Measurements from ENCODE around the gene GHRL.
A peak's percentile ranks its signal among the peaks of the same experiment; 100 is the strongest.

The GHRL gene, protein sequence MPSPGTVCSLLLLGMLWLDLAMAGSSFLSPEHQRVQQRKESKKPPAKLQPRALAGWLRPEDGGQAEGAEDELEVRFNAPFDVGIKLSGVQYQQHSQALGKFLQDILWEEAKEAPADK

DNA sequence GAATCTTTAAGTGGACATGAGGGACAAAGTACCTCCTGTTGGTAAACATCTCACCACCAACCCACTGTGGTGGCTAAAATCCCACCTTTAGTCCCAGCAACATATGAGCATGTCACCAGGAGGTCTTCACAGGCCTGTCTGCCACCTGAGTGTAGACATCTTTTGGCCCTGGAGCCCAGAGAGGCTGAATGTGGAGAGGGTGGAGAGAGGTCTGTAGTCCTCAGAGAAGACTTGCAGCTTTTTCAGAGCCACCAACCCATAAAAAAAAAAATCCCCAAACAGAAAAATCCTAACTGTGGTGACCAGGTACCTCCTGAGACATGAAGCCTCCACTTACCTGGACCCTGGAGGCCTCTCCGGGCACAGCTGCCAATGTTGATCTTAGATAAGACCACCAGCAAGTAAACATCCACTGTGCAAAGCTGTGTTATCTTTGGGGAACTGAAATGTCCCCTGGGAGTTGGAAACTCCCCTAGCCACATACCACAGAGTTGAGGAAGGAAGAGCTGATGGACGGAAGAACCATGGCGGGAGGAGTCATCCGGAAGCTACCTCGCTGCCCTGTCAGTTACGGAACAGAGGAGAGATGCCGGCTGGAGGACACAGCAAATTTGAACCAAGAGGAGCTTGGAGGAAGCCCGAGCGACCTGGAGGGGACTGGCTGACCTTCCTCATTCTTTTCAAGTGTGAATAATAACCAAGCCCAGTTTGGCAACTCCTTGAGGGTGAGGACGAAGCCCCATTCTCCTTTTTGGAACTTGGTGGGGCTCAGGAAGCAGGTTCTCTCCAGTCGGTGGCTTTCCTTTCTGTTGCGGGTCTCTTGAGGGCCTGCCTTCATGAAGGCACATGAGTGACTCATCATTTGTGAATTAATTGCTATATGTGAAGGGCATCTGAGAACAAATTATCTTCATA, at the start of gene GHRL:
TSS of gene GHRL (minus strand) at position 443 of the 915 bp plus-strand sequence. CDS start 2,767 bp downstream, outside the sequence.
- peak; percentile 78 for DNase-seq (ENCODE audit: low spot score)

DNA sequence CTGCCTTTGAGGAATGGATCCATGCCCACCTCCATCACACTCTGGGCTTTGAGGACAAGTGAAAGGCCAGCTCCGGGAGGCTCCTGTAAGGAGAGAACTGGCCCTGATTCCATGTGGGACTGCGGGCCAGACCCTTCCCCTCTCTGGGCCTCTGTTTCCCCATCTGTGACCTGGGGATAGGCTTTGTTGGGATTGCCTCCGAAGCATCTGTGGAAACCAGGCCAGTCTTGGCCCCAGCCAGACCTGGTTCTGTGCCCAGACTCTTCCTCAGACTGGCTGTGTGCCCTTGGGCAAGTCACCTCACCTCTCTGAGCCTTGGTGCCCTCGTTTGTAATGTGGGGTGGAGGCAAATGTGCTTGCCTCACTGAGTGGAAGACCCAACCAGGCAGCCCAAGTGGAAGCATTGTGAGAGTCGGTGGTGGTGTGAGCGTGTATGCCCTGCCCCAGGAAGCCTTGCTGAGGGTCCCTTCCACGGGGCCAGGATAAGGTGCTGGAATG, 49.2 kb upstream of the GHRL start:
- DNase-seq (ENCODE audit: low spot score) = no peak

- no peak for DNase-seq (ENCODE audit: low spot score)
These were observed 47.7 kb upstream of the GHRL start for GRCh38 chr3:10340476-10340875.

DNA sequence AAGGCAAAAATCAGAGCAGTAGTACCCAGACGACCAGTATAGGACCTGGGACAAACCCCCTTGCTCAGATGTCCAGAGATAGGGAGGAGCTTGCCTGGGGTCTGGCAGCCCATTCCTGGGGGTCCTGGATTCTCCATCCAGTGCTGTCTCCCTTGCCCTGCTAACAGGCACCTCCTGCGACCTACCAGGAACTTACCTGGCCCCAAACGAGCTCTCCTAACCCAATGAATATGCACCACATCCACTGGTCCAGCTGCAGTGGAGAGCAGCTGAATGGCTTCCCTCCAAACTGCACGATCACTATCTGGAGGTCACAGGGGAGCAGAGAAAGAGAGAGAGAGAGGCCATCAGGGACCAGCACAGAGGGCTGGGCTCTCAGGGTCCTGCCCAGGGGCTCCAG, 47.3 kb upstream of the GHRL start:
- DNase-seq (ENCODE audit: low spot score) = no peak

DNA sequence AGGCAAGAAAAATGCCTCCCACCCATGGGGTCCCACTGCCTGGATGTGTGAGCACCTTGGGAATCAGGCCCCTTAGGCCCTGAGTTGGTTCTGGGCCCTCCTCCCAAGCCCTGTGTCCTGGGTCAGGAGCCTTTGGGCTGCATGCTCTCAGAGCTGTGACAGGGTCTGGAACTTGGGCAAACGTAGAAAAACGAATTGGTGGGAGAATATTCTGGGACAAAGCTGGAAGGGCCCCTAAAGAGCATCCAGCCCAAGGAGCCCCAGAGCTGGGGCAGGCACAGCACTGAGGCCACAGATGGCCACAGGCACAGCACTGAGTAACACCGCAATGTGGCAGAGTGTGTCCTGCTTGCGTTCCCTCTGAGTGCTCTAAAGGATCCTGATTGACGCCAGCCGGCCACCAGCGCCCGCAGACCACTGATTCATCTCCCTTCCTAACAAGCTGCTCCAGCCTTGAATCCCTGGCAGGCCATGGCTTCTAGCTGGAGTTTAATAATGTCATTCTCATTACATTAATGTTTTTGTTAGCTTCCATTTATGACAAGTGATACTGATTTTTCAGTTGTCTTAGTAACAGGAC, 46.7 kb upstream of the GHRL start:
- no peak for DNase-seq (ENCODE audit: low spot score)

- no peak for DNase-seq (ENCODE audit: low spot score)
These were observed 46.0 kb upstream of the GHRL start for GRCh38 chr3:10338591-10339353.

GRCh38 chr3:10338164-10338470, 45.4 kb upstream of the GHRL start:
- DNase-seq (ENCODE audit: low spot score) = no peak

DNA sequence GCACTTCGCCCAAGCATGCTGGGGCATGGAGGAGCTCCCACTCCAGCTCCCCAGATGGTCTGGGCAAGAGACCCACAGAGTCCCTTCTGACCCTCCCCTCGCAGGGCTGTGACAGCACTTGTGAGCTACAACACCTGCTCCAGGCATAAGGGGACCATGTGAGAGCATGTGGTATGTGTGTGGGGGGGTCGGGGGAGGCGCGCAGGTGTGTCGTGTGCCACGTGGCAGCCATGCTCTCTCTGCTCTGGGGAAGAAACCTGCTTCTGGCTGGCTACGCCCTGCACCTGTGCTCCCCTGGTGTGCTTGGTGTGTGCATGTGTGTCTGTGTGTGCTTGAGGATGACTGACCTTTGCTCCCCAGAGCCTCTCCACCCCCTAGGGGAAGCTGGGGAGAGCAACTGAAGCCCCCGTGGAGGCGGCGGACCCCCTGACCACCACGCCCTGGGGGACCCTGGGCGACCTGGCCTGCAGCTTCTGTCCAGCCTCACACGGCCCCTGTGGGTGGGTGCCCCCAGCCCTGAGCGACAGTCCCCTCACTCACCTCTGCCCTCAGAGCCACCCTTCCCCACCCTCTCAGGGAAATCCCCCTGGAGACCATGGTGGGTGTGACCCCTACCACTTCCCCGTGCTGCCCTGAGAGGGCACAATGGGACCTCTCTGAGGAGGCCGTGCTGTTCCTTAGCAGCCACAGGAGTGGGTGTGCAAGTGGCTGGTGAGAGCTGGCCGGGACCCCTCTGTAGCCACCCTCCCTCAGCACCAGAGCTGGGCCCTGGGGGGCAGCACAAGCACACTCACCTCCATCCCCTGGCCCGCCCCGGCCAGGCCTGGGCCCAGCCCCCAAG, 44.8 kb upstream of the GHRL start:
- no peak for DNase-seq (ENCODE audit: low spot score)

GRCh38 chr3:10336761-10337160, 44.0 kb upstream of the GHRL start:
- DNase-seq (ENCODE audit: low spot score) = no peak

GRCh38 chr3:10335871-10336622, 43.3 kb upstream of the GHRL start:
- DNase-seq (ENCODE audit: low spot score) = no peak

- no peak for DNase-seq (ENCODE audit: low spot score)
These were observed 42.5 kb upstream of the GHRL start for GRCh38 chr3:10335190-10335738.

DNA sequence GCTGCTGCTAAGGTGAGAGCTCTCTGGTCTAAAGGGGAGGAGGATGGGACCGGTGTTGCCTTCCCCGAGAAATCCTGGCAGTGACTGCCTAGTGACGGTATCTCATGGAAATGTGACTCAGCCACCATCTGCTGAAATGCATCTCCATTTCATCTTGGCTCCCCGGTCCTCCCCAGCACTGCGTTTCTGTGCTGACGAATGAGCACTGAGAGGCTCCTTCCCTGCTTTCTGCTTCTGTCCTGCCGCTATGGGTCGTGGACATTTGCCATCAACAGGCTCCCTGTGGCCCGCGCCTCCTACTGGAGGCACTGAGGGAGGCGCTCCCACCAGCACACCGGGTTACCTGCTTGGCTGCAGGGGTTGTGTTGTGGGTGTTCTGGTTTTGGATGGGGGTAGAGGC, 41.7 kb upstream of the GHRL start:
- no peak for DNase-seq (ENCODE audit: low spot score)

DNA sequence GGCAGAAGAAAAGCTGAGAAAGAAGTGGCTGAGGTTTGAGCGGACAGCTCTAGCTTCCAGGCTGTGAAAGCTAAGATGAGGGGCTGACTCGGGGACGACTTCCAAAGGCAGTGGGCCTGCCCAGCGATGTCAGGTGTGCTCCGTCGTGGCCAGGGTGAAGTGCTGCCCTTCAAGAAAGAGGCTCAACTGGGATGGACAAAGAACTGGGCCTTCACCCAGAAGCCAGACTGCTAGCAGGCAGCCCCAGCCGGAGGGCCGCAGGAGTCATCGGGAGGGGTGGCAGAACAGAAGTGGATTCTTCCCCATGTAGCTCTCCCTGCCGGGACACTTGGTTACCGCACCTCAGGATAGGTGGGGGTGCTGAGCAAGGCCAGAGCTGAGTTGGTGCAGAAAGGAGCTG, 41.3 kb upstream of the GHRL start:
- DNase-seq (ENCODE audit: low spot score) = no peak

- DNase-seq (ENCODE audit: low spot score) = no peak
These were observed 40.6 kb upstream of the GHRL start for GRCh38 chr3:10333349-10333650.

DNA sequence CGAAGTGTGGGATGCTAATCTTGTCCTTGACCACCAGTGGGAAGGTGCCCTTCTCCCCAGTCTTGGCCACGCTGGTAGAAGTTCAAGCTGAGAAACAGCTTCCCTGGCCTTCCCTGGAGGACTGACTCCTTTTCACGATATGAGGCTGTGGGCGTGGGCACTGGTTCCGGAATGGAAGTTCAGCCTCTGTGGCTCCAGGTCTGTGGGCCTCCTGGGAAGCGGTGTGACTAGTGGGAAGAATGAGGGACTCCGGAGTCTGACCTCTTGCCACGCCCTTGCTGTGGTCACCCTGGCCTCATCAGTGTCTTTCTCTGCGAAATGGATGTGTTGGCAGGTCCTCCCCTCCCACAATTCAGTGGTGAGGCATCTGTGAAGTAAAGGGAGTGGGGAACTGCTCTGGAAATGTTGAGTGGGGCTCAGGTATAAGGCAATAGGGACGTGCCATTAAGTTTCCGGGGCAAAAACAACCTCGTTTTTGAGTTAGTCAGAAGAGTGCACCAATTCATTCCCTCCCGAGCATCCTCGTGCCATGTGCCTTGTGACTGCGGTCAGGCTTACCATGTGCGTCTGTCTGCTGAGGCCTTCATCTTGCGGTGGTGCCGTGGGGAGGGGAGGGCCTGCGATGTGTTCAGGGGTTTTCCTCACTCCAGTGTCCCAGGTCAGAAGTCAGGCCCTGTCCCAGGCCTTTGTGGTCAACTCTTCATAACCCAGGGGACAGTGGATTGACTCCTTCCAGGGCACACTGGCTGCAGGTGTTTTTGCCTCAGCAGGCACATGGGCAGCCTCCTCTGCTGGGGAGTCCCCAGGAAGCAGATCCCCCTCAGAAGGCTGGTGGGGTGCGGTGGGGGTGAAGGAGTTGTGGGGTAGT, 40.0 kb upstream of the GHRL start:
- no peak for DNase-seq (ENCODE audit: low spot score)

GRCh38 chr3:10331320-10331719, 38.6 kb upstream of the GHRL start:
- no peak for DNase-seq (ENCODE audit: low spot score)

DNA sequence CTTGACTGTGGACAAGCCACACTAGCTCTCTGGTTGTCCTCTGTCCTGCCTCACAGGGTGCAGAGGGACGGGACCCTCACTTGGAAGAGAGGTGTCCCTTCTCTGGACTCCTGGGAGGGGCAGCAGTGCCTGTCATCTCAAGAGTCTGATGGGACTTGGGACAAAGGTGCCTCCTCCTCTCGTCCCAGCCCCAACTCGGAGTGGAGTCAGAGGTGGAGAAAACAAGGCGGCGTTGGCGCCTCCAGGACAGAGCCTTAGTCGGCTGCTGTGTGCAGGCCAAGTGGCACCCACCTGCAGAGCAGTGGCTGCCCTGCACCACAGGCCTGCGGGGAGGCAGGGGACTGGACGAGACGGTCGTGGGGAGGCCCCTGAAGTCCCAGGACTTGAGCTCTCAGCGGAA, 37.6 kb upstream of the GHRL start:
- DNase-seq (ENCODE audit: low spot score) = no peak

DNA sequence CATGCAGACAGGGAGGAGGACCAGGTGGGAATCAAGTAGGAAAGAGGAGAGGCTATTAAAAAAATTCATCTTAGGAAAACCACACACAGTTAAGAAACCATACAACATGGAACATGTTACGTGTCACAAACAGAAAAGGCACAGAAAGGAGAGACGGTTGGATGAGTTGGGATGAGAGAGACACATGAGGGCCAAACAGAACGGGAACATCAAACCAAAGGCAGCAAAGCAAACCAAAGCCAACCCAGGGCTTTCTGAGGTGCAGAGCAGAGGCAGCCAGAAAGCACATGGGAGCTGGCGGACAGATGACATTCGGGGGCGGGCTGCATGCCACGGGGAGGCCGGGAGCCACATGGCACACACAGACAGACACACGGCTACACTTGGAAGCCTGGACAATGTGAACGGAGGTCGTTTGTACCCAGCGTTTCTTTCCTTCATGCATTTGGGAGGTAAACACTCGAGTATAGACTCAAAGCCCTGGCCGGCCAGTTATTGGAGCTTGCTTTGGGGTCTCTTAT, 36.8 kb upstream of the GHRL start:
- no peak for DNase-seq (ENCODE audit: low spot score)

DNA sequence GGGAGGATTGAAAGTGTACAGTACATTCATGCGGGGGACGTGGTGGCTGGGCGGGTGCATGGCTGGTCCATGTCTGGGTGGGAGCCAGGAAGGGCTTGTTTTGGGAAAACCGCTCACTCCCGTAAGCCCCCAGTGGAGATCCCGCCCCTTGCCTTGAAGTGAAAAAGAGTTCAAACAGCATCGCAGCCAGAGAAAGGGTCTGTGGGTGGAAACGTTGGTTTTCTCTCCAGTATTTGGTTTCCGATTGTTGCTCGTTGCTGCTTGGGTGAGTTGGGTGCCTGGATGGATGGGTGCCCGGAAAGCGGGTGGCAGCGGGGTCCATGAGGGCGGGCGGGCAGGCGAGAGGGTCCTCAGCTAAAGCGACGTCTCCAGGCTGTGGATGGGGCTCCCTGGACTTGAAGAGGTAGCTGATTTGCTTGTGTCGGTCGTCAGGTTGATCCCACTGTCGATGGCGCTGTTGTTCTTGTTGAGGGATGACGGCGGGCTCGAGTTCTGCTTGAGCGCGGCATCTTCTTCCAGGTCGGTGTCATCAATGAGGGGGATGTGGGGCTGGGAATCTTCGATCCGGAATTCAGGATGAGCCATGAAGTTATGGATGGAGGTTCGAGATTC, 35.8 kb upstream of the GHRL start:
- DNase-seq (ENCODE audit: low spot score) = no peak

Measured in germinal center (tissue), 1 donor.